ENCODE data around the gene EIF2S1. TPM values are rescaled to one million over a fixed set of nuclear protein-coding genes. Genes with fewer than 3 reads are reported as not detected.

The EIF2S1 gene
- total and polyA plus RNA-seq, 4 experiments from 2014 or later, result 62.0 to 185 (median 101) TPM

GRCh38 chr14:67417633-67418032 lies 57.5 kb downstream of the EIF2S1 start:
- Histone ChIP-seq H3K27me3 (ENCODE audit: insufficient read depth, low read length) (no peaks in the 10 kb centered on the region), H3K27ac (ENCODE audit: low read depth, low read length) (no peak overlapping the region), H3K4me3 (ENCODE audit: low read length in 2 of 2) (no peak overlapping the region), H3K4me1 (ENCODE audit: insufficient read depth, low read length) (no peaks in the 10 kb centered on the region), H3K9me3 (ENCODE audit: control insufficient read depth in 1 of 2, low read length in 2 of 2) (no peaks in the 10 kb centered on the region), H3K36me3 (ENCODE audit: insufficient read depth, low read length) (no peaks in the 10 kb centered on the region)
- CTCF ChIA-PET (ENCODE audit: partially characterized antibody), result interaction anchor here (2.3 to 10.7 kb wide), 3 partner anchors 8 to 154 kb away, joined by 6 to 58 read pairs (median 24); no protein-coding TSS in a partner anchor
- no peak overlapping the region for H3K27ac Mint-ChIP-seq
- H3K4me1 Mint-ChIP-seq, result no peaks in the 10 kb centered on the region
- no peaks in the 10 kb centered on the region for H3K36me3 Mint-ChIP-seq
- intact Hi-C loops (cut with micrococcal nuclease), result no loop called here
- no peak overlapping the region for H3K4me3 Mint-ChIP-seq
- H3K27me3 Mint-ChIP-seq, result peaks cover 0 to 4% of the 10 kb centered on the region in 2 donors
- no peaks in the 10 kb centered on the region for H3K9me3 Mint-ChIP-seq
- POLR2A ChIA-PET (ENCODE audit: partially characterized antibody), result no interaction called here
- DNase-seq, result no peak

GRCh38 chr14:67418401-67419191 lies 58.5 kb downstream of the EIF2S1 start:
- H3K36me3 ChIP-seq (ENCODE audit: insufficient read depth, low read length), result no peaks in the 10 kb centered on the region
- ChIA-PET CTCF (ENCODE audit: partially characterized antibody) (interaction anchor here (2.3 to 10.7 kb wide), 4 partner anchors 9 to 285 kb away, joined by 6 to 58 read pairs (median 19); no protein-coding TSS in a partner anchor), POLR2A (ENCODE audit: partially characterized antibody) (no interaction called here)
- intact Hi-C loops (cut with micrococcal nuclease), result no loop called here
- H3K9me3 ChIP-seq (ENCODE audit: control insufficient read depth in 1 of 2, low read length in 2 of 2), result no peaks in the 10 kb centered on the region
- no peaks in the 10 kb centered on the region for H3K4me1 ChIP-seq (ENCODE audit: insufficient read depth, low read length)
- H3K27me3 ChIP-seq (ENCODE audit: insufficient read depth, low read length), result no peaks in the 10 kb centered on the region
- H3K27ac Mint-ChIP-seq, result no peak overlapping the region
- H3K4me3 ChIP-seq (ENCODE audit: low read length in 2 of 2), result no peak overlapping the region
- H3K4me3 Mint-ChIP-seq, result no peak overlapping the region
- no peak overlapping the region for H3K27ac ChIP-seq (ENCODE audit: low read depth, low read length)
- no peaks in the 10 kb centered on the region for H3K9me3 Mint-ChIP-seq
- no peaks in the 10 kb centered on the region for H3K36me3 Mint-ChIP-seq
- H3K4me1 Mint-ChIP-seq, result no peaks in the 10 kb centered on the region
- no peak for DNase-seq
- H3K27me3 Mint-ChIP-seq, result peaks cover 2 to 4% of the 10 kb centered on the region in 2 donors

- intact Hi-C loops (cut with micrococcal nuclease), result no loop called here
- peak in 4 of 5 donors; percentile 8 to 19 (median 11) for DNase-seq
- Mint-ChIP-seq H3K36me3 (no peaks in the 10 kb centered on the region), H3K9me3 (no peaks in the 10 kb centered on the region), H3K4me1 (no peaks in the 10 kb centered on the region), H3K27me3 (peaks cover 2 to 4% of the 10 kb centered on the region in 2 donors), H3K4me3 (no peak overlapping the region), H3K27ac (no peak overlapping the region)
- Histone ChIP-seq H3K36me3 (ENCODE audit: insufficient read depth, low read length) (no peaks in the 10 kb centered on the region), H3K27ac (ENCODE audit: low read depth, low read length) (no peak overlapping the region), H3K4me3 (ENCODE audit: low read length in 2 of 2) (no peak overlapping the region), H3K4me1 (ENCODE audit: insufficient read depth, low read length) (no peaks in the 10 kb centered on the region), H3K27me3 (ENCODE audit: insufficient read depth, low read length) (no peaks in the 10 kb centered on the region), H3K9me3 (ENCODE audit: control insufficient read depth in 1 of 2, low read length in 2 of 2) (no peaks in the 10 kb centered on the region)
- CTCF ChIA-PET (ENCODE audit: partially characterized antibody), result interaction anchor here (0.8 to 10.7 kb wide), 5 partner anchors 8 to 284 kb away, joined by 3 to 58 read pairs (median 4); partner anchors contain the start of gene PLEK2
- POLR2A ChIA-PET (ENCODE audit: partially characterized antibody), result interaction anchor here (1.0 kb wide), 1 partner anchor 284 kb away, joined by 3 read pairs; no protein-coding TSS in a partner anchor
Observed at GRCh38 chr14:67420102-67420739, 60.1 kb downstream of the EIF2S1 start.

- H3K4me3 Mint-ChIP-seq, result no peak overlapping the region
- Histone ChIP-seq H3K27me3 (ENCODE audit: insufficient read depth, low read length) (no peaks in the 10 kb centered on the region), H3K36me3 (ENCODE audit: insufficient read depth, low read length) (no peaks in the 10 kb centered on the region), H3K4me3 (ENCODE audit: low read length in 2 of 2) (no peak overlapping the region), H3K27ac (ENCODE audit: low read depth, low read length) (no peak overlapping the region), H3K4me1 (ENCODE audit: insufficient read depth, low read length) (no peaks in the 10 kb centered on the region), H3K9me3 (ENCODE audit: control insufficient read depth in 1 of 2, low read length in 2 of 2) (no peaks in the 10 kb centered on the region)
- peaks cover 6 to 7% of the 10 kb centered on the region in 2 donors for H3K27me3 Mint-ChIP-seq
- no peaks in the 10 kb centered on the region for H3K4me1 Mint-ChIP-seq
- H3K27ac Mint-ChIP-seq, result no peak overlapping the region
- H3K36me3 Mint-ChIP-seq, result no peaks in the 10 kb centered on the region
- no peak for DNase-seq
- POLR2A ChIA-PET (ENCODE audit: partially characterized antibody), result no interaction called here
- CTCF ChIA-PET (ENCODE audit: partially characterized antibody), result interaction anchor here (1.4 to 10.7 kb wide), 3 partner anchors 105 to 282 kb away, joined by 3 to 58 read pairs (median 14); no protein-coding TSS in a partner anchor
- no peaks in the 10 kb centered on the region for H3K9me3 Mint-ChIP-seq
- intact Hi-C loops (cut with micrococcal nuclease), result no loop called here
Observed at GRCh38 chr14:67421356-67422224, 61.5 kb downstream of the EIF2S1 start.

- Mint-ChIP-seq H3K36me3 (no peaks in the 10 kb centered on the region), H3K27me3 (peaks cover 10 to 15% of the 10 kb centered on the region in 2 donors), H3K4me3 (no peak overlapping the region), H3K27ac (no peak overlapping the region), H3K4me1 (no peaks in the 10 kb centered on the region), H3K9me3 (no peaks in the 10 kb centered on the region)
- H3K27me3 ChIP-seq (ENCODE audit: insufficient read depth, low read length), result no peaks in the 10 kb centered on the region
- H3K9me3 ChIP-seq (ENCODE audit: control insufficient read depth in 1 of 2, low read length in 2 of 2), result no peaks in the 10 kb centered on the region
- intact Hi-C loops (cut with micrococcal nuclease), result loop anchor here (1.0 kb wide), 1 partner anchor 281 kb away; no protein-coding TSS in a partner anchor
- no peak for DNase-seq
- ChIA-PET CTCF (ENCODE audit: partially characterized antibody) (interaction anchor here (0.5 to 10.7 kb wide), 8 partner anchors 10 to 1064 kb away, joined by 3 to 324 read pairs (median 3); no protein-coding TSS in a partner anchor), POLR2A (ENCODE audit: partially characterized antibody) (no interaction called here)
- H3K36me3 ChIP-seq (ENCODE audit: insufficient read depth, low read length), result no peaks in the 10 kb centered on the region
- H3K4me1 ChIP-seq (ENCODE audit: insufficient read depth, low read length), result peaks cover 7% of the 10 kb centered on the region
- no peak overlapping the region for H3K27ac ChIP-seq (ENCODE audit: low read depth, low read length)
- no peak overlapping the region for H3K4me3 ChIP-seq (ENCODE audit: low read length in 2 of 2)
Observed at GRCh38 chr14:67423424-67423823, 63.3 kb downstream of the EIF2S1 start.

- no peak for DNase-seq
- H3K4me1 ChIP-seq (ENCODE audit: insufficient read depth, low read length), result peaks cover 7% of the 10 kb centered on the region
- Mint-ChIP-seq H3K27ac (no peak overlapping the region), H3K9me3 (peaks cover 0 to 2% (median 0%) of the 10 kb centered on the region in 8 donors), H3K4me1 (no peaks in the 10 kb centered on the region), H3K4me3 (no peak overlapping the region), H3K27me3 (peaks cover 12 to 16% of the 10 kb centered on the region in 2 donors), H3K36me3 (no peaks in the 10 kb centered on the region)
- H3K4me3 ChIP-seq (ENCODE audit: low read length in 2 of 2), result no peak overlapping the region
- H3K9me3 ChIP-seq (ENCODE audit: control insufficient read depth in 1 of 2, low read length in 2 of 2), result no peaks in the 10 kb centered on the region
- intact Hi-C loops (cut with micrococcal nuclease), result no loop called here
- H3K27me3 ChIP-seq (ENCODE audit: insufficient read depth, low read length), result no peaks in the 10 kb centered on the region
- no peak overlapping the region for H3K27ac ChIP-seq (ENCODE audit: low read depth, low read length)
- ChIA-PET CTCF (ENCODE audit: partially characterized antibody) (interaction anchor here (0.7 to 8.7 kb wide), 11 partner anchors 9 to 280 kb away, joined by 3 to 324 read pairs (median 5); partner anchors contain the start of gene TMEM229B), POLR2A (ENCODE audit: partially characterized antibody) (no interaction called here)
- no peaks in the 10 kb centered on the region for H3K36me3 ChIP-seq (ENCODE audit: insufficient read depth, low read length)
Observed at GRCh38 chr14:67424539-67424938, 64.4 kb downstream of the EIF2S1 start.
